GM12874 (cell line): ENCODE results near the gene OR13C3.
A peak's percentile ranks its signal among the peaks of the same experiment; 100 is the strongest.

Source experiments
- TF ChIP-seq, protein P1 (sequence below): IDR thresholded peaks from 2 replicates; pipeline ENCODE4 v1.5.1; 2011; ENCODE audit warnings: low read depth, mild to moderate bottlenecking, control low read depth, low read length, moderate library complexity; ENCODE audit not compliant: insufficient read depth

The OR13C3 gene

DNA sequence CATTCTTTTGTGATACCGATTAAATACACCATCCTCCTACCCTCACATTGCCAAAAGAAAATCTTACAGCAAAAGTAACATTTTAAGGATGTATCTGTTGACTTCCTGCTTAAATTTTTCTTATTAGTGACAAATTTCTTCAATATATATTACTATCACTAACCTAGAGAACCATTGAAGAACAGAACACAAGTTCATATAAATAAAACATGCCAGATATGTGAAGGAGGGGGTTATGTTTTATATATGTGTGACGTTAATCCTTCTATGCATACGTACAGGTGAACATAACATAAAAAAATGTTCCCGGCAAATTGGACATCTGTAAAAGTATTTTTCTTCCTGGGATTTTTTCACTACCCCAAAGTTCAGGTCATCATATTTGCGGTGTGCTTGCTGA lies 32.7 kb downstream of the OR13C3 start, which contains the start of gene OR13F1:
TSS of gene OR13F1 (plus strand) at position 301 of the 400 bp plus-strand sequence. CDS start at position 301, 0 bp downstream.
- TF ChIP-seq, protein P1, sequence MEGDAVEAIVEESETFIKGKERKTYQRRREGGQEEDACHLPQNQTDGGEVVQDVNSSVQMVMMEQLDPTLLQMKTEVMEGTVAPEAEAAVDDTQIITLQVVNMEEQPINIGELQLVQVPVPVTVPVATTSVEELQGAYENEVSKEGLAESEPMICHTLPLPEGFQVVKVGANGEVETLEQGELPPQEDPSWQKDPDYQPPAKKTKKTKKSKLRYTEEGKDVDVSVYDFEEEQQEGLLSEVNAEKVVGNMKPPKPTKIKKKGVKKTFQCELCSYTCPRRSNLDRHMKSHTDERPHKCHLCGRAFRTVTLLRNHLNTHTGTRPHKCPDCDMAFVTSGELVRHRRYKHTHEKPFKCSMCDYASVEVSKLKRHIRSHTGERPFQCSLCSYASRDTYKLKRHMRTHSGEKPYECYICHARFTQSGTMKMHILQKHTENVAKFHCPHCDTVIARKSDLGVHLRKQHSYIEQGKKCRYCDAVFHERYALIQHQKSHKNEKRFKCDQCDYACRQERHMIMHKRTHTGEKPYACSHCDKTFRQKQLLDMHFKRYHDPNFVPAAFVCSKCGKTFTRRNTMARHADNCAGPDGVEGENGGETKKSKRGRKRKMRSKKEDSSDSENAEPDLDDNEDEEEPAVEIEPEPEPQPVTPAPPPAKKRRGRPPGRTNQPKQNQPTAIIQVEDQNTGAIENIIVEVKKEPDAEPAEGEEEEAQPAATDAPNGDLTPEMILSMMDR = no peak

DNA sequence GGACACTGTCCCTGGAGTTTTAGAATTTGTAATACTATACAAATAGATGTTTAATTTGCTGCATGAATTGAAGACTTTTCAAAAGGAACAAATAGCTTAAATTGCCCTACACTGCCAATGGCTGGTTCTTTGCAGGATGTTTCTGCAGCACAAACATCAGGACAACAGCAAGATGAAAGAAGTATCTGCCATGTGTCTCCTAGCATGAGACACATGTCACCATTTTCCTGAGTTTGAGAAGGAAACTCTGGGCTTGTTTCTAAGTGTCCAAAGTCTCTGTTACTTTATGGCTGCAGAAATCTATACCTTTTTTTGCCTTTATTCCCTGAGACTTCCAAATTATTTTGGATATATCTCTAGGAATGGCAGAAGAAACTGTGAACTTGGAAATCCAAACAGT lies 33.2 kb downstream of the OR13C3 start:
- TF ChIP-seq, protein P1 = no peak

DNA sequence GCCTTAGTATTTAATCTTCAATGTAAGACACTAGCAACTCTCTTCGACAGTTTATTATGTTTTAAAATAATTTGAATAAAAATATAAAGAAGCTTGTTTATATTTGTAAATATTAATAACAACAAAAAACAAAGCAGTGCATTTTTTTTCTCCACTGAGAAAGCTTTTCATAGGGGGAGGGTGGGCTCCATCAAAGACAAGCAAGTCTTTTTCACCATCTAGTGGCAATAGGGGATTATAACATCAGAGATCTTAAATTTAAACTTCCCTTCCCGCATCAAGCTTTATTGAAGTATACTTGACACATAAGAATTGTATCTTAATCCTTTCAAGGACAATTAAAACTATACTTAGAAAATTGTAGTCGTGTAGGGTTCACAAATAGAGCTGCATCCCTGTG lies 41.8 kb downstream of the OR13C3 start:
- TF ChIP-seq, protein P1 = peak; percentile 1; the same call in 1 of the 2 replicates
